K562 (cell line): ENCODE results near the gene PRUNE1. TPM values are rescaled to one million over a fixed set of nuclear protein-coding genes. Genes with fewer than 3 reads are reported as not detected.

Experiments
- NFIC ChIP-seq: fragments of 450-650 bp; IDR thresholded peaks from 2 replicates; pipeline ENCODE4 v1.6.1; 2017; ENCODE audit warnings: mild to moderate bottlenecking, inconsistent platforms
- SPI1 ChIP-seq: IDR thresholded peaks from 2 replicates; pipeline ENCODE4 v1.6.1; 2011; ENCODE audit warnings: low read depth, low read length, control low read depth, borderline replicate concordance
- ZNF589 ChIP-seq: fragments of 200-800 bp; sonication (Bioruptor generic); IDR thresholded peaks from 2 replicates; pipeline ENCODE4 v1.6.1; 2016; ENCODE audit warnings: low read depth, missing genetic modification characterization, missing compliant biosample characterization
- ZNF707 ChIP-seq: fragments of 250-450 bp; sonication (Bioruptor Pico); conservative IDR thresholded peaks from 2 replicates; pipeline ENCODE4 v1.8.0; 2022; ENCODE audit warnings: inconsistent platforms, mild to moderate bottlenecking, moderate library complexity
- ZNF77 ChIP-seq: fragments of 250-450 bp; sonication (Bioruptor Pico); IDR thresholded peaks from 2 replicates; pipeline ENCODE4 v1.5.0; 2020
- polyA plus RNA-seq, 8 experiments: library from polyadenylated mRNA; depleted of rRNA in 4 of 8; stranded (reverse) in 5 of 8; unstranded in 3 of 8; fragments of >200 nt; fragmentation: Nextera tagmentation in 2 of 8; fragmentation: Illumina TruSeq in 1 of 8; extraction: Ambion mirVana in 2 of 8; extraction: Trizol in 1 of 8; gene quantifications; 2 replicates each; pipeline versions ENCODE4 v1.2.1 to v1.2.3, GENCODE V29; 2011 to 2014; ENCODE audit warnings: inconsistent platforms in 1 of 8, missing spikeins in 1 of 8
- total RNA-seq, 7 experiments: library from RNA; depleted of rRNA in 6 of 7; stranded (reverse); fragments of >200 nt in 6 of 7; fragmentation: Illumina TruSeq in 2 of 7; extraction: Trizol in 2 of 7; gene quantifications; 2 replicates each; pipeline versions ENCODE4 v1.2.1 to v1.2.3, GENCODE V29; 2011 to 2021; ENCODE audit warnings: low replicate concordance in 1 of 7
- TF ChIP-seq, protein P1 (sequence below): sonication (generic); formaldehyde crosslinking; IDR thresholded peaks from 2 replicates; pipeline ENCODE4 v1.8.0; 2022; ENCODE audit warnings: missing genetic modification reagents, mild to moderate bottlenecking, borderline replicate concordance
- TF ChIP-seq, protein P2 (sequence below): fragments of 450-650 bp; IDR thresholded peaks from 2 replicates; pipeline ENCODE4 v1.6.1; 2016; ENCODE audit warnings: low read depth
- TF ChIP-seq, protein P3 (sequence below): fragments of 250-450 bp; sonication (Bioruptor Pico); IDR thresholded peaks from 2 replicates; pipeline ENCODE4 v1.4.0; 2020
- TF ChIP-seq, protein P4 (sequence below): sonication (generic); formaldehyde crosslinking; IDR thresholded peaks from 2 replicates; pipeline ENCODE4 v1.8.0; 2022; ENCODE audit warnings: mild to moderate bottlenecking, missing genetic modification reagents, borderline replicate concordance
- TF ChIP-seq, protein P5 (sequence below): sonication (generic); formaldehyde crosslinking; IDR thresholded peaks from 2 replicates; pipeline ENCODE4 v1.8.0; 2022; ENCODE audit warnings: missing genetic modification reagents, mild to moderate bottlenecking, moderate library complexity, borderline replicate concordance

PRUNE1 gene
- total and polyA plus RNA-seq, 9 of the 15 experiments (the other 6 are each of a cell fraction or from before 2014, with no cell fraction given), result 16.7 to 48.3 (median 26.2) TPM

DNA sequence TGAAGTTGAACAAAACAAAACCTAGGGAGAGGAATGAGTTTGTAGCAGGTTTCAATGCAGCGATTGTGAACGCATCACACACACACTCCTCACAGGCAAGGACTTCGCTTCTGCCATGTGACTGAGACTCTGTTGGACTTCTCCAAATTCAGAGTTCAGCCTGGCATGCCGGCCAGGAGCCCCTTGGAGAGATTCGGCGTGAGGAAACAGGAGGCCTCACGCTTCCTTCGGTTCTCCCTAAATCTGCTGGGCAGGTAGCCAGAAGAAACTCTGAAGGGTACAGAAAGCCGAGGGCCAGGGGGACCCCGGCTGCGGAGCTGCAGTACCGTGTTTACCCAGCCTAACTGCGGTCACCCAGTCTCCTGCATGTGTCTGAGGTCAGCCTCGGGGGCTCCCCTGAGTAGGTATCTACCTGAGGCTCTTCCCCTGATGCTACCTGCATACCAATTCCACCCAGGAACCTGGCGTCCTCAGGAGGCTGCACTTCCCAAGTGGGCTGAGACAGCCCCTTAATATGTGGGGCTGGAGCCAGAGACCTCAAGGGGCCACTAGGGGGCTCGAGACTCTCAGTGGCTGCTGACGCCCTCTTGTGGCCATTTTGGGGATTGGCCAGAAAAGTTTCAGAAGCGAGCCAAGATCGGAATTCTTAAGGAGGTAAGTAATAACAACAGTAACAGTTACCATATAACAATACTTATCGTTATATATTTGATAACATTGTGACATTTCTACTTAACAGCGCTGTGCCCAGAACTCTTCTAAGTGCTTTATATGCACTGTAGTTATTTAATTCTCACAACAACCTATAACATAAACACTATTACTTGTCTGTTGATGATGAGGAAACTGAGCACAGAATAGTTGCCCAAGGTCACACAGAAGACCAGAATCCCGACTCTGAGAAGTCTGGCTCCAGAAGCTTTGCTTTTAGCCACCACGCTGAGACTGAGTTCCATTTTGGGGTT is 28.9 kb upstream of the PRUNE1 start (continued):
- TF ChIP-seq, protein P1, sequence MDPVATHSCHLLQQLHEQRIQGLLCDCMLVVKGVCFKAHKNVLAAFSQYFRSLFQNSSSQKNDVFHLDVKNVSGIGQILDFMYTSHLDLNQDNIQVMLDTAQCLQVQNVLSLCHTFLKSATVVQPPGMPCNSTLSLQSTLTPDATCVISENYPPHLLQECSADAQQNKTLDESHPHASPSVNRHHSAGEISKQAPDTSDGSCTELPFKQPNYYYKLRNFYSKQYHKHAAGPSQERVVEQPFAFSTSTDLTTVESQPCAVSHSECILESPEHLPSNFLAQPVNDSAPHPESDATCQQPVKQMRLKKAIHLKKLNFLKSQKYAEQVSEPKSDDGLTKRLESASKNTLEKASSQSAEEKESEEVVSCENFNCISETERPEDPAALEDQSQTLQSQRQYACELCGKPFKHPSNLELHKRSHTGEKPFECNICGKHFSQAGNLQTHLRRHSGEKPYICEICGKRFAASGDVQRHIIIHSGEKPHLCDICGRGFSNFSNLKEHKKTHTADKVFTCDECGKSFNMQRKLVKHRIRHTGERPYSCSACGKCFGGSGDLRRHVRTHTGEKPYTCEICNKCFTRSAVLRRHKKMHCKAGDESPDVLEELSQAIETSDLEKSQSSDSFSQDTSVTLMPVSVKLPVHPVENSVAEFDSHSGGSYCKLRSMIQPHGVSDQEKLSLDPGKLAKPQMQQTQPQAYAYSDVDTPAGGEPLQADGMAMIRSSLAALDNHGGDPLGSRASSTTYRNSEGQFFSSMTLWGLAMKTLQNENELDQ (CRISPR knock-in tag), result no peak
- TF ChIP-seq ZNF77 (no peak), NFIC (peak; percentile 60), ZNF589 (no peak), SPI1 (no peak; the same call in 1 of the 2 replicates), ZNF707 (CRISPR knock-in tag) (no peak)
- TF ChIP-seq, protein P2, sequence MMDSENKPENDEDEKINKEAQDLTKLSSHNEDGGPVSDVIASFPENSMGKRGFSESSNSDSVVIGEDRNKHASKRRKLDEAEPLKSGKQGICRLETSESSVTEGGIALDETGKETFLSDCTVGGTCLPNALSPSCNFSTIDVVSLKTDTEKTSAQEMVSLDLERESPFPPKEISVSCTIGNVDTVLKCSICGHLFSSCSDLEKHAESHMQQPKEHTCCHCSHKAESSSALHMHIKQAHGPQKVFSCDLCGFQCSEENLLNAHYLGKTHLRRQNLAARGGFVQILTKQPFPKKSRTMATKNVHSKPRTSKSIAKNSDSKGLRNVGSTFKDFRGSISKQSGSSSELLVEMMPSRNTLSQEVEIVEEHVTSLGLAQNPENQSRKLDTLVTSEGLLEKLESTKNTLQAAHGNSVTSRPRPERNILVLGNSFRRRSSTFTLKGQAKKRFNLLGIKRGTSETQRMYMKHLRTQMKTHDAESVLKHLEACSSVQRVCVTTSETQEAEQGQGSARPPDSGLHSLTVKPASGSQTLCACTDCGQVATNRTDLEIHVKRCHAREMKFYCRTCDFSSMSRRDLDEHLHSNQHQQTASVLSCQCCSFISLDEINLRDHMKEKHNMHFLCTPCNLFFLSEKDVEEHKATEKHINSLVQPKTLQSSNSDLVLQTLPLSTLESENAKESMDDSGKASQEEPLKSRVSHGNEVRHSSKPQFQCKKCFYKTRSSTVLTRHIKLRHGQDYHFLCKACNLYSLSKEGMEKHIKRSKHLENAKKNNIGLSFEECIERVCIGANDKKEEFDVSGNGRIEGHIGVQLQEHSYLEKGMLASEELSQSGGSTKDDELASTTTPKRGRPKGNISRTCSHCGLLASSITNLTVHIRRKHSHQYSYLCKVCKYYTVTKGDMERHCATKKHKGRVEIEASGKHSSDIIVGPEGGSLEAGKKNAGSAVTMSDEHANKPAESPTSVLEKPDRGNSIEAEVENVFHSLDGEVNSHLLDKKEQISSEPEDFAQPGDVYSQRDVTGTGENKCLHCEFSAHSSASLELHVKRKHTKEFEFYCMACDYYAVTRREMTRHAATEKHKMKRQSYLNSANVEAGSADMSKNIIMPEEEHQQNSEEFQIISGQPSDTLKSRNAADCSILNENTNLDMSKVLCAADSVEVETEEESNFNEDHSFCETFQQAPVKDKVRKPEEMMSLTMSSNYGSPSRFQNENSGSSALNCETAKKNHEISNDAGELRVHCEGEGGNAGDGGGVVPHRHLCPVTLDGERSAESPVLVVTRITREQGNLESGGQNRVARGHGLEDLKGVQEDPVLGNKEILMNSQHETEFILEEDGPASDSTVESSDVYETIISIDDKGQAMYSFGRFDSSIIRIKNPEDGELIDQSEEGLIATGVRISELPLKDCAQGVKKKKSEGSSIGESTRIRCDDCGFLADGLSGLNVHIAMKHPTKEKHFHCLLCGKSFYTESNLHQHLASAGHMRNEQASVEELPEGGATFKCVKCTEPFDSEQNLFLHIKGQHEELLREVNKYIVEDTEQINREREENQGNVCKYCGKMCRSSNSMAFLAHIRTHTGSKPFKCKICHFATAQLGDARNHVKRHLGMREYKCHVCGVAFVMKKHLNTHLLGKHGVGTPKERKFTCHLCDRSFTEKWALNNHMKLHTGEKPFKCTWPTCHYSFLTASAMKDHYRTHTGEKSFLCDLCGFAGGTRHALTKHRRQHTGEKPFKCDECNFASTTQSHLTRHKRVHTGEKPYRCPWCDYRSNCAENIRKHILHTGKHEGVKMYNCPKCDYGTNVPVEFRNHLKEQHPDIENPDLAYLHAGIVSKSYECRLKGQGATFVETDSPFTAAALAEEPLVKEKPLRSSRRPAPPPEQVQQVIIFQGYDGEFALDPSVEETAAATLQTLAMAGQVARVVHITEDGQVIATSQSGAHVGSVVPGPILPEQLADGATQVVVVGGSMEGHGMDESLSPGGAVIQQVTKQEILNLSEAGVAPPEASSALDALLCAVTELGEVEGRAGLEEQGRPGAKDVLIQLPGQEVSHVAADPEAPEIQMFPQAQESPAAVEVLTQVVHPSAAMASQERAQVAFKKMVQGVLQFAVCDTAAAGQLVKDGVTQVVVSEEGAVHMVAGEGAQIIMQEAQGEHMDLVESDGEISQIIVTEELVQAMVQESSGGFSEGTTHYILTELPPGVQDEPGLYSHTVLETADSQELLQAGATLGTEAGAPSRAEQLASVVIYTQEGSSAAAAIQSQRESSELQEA, result no peak
- TF ChIP-seq, protein P3, sequence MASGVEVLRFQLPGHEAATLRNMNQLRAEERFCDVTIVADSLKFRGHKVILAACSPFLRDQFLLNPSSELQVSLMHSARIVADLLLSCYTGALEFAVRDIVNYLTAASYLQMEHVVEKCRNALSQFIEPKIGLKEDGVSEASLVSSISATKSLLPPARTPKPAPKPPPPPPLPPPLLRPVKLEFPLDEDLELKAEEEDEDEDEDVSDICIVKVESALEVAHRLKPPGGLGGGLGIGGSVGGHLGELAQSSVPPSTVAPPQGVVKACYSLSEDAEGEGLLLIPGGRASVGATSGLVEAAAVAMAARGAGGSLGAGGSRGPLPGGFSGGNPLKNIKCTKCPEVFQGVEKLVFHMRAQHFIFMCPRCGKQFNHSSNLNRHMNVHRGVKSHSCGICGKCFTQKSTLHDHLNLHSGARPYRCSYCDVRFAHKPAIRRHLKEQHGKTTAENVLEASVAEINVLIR (CRISPR knock-in tag), result no peak
- TF ChIP-seq, protein P4, sequence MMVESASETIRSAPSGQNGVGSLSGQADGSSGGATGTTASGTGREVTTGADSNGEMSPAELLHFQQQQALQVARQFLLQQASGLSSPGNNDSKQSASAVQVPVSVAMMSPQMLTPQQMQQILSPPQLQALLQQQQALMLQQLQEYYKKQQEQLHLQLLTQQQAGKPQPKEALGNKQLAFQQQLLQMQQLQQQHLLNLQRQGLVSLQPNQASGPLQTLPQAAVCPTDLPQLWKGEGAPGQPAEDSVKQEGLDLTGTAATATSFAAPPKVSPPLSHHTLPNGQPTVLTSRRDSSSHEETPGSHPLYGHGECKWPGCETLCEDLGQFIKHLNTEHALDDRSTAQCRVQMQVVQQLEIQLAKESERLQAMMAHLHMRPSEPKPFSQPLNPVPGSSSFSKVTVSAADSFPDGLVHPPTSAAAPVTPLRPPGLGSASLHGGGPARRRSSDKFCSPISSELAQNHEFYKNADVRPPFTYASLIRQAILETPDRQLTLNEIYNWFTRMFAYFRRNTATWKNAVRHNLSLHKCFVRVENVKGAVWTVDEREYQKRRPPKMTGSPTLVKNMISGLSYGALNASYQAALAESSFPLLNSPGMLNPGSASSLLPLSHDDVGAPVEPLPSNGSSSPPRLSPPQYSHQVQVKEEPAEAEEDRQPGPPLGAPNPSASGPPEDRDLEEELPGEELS, result no peak
- TF ChIP-seq, protein P5, sequence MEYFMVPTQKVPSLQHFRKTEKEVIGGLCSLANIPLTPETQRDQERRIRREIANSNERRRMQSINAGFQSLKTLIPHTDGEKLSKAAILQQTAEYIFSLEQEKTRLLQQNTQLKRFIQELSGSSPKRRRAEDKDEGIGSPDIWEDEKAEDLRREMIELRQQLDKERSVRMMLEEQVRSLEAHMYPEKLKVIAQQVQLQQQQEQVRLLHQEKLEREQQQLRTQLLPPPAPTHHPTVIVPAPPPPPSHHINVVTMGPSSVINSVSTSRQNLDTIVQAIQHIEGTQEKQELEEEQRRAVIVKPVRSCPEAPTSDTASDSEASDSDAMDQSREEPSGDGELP (CRISPR knock-in tag), result peak; percentile 48; the same call in 1 of the 2 replicates
